Sigmoid colon (tissue), 7 donors: Measurements from ENCODE around the gene MTA1. TPM values are rescaled to one million over a fixed set of nuclear protein-coding genes. Genes with fewer than 3 reads are reported as not detected.

Experiments used
- DNase-seq: peaks from one replicate; pipeline ENCODE4 v3.0.0-alpha.2; 2019
- H3K27ac ChIP-seq, 4 donors: fragments of 200-600 bp; sonication (generic); one replicate each; pipeline ENCODE4 v1.5.1; 2016 to 2019; ENCODE audit warnings: mild to moderate bottlenecking in 1 of 4
- H3K27me3 ChIP-seq, 3 donors: fragments of 200-600 bp; sonication (generic); one replicate each; pipeline ENCODE4 v1.5.1; 2019; ENCODE audit warnings: mild to moderate bottlenecking in 1 of 3
- H3K36me3 ChIP-seq, 4 donors: fragments of 200-600 bp; sonication (generic); one replicate each; pipeline ENCODE4 v1.5.1; 2016 to 2019
- H3K4me1 ChIP-seq, 4 donors: fragments of 200-600 bp; sonication (generic); one replicate each; pipeline ENCODE4 v1.5.1; 2017 to 2019
- H3K4me3 ChIP-seq, 4 donors: fragments of 200-600 bp; sonication (generic); one replicate each; pipeline ENCODE4 v1.5.1; 2017 to 2019; ENCODE audit warnings: mild to moderate bottlenecking in 2 of 4, moderate library complexity in 1 of 4
- H3K9me3 ChIP-seq, 4 donors: fragments of 200-600 bp in 3 of 4; sonication (generic) in 3 of 4; one replicate each; pipeline versions ENCODE4 v1.5.1 to v1.6.1; 2013 to 2019
- EP300 ChIP-seq, 4 donors: sonication (generic); formaldehyde crosslinking; IDR thresholded peaks; one replicate each; pipeline ENCODE4 v1.6.1; 2017; ENCODE audit warnings: antibody characterized with exemption in 4 of 4
- POLR2A ChIP-seq, 2 donors: fragments of 450-650 bp; IDR thresholded peaks; one replicate each; pipeline ENCODE4 v1.6.1; 2016; ENCODE audit warnings: antibody characterized with exemption in 2 of 2, mild to moderate bottlenecking in 2 of 2, moderate library complexity in 2 of 2
- POLR2AphosphoS5 ChIP-seq, 4 donors: sonication (generic); formaldehyde crosslinking; IDR thresholded peaks; one replicate each; pipeline ENCODE4 v1.6.1; 2017; ENCODE audit warnings: antibody characterized with exemption in 4 of 4
- WGBS, 2 donors: extraction: QIAGEN DNeasy Blood & Tissue Kit; methylation state at CpG; one replicate each; pipeline ENCODE4 v1.1.7; 2013; 5-methylcytosine and 5-hydroxymethylcytosine counted together
- intact Hi-C: fragments of 100-400 bp; cut with DNase I; formaldehyde crosslinking; loops from one replicate; pipeline ENCODE4 v1.15.1; 2023
- polyA plus RNA-seq, 3 donors: library from polyadenylated mRNA; stranded (reverse); fragments of 200-250 nt; gene quantifications; one replicate each; pipeline ENCODE4 v1.2.3, GENCODE V29; 2013
- total RNA-seq, 4 donors: library from RNA; depleted of rRNA; stranded (reverse); fragments of >200 nt; gene quantifications; one replicate each; pipeline ENCODE4 v1.1.0, GENCODE V29; 2016
- TF ChIP-seq, protein P1 (sequence below), 4 experiments: fragments of 450-650 bp in 3 of 4; fragments of 200-600 bp in 1 of 4; IDR thresholded peaks; one replicate each; pipeline ENCODE4 v1.5.1; 2016 to 2019; ENCODE audit warnings: antibody characterized with exemption in 4 of 4, mild to moderate bottlenecking in 3 of 4, moderate library complexity in 2 of 4
- donor health status: healthy with polysubstance abuse.
- donor health status: Bipolar disorder and iron deficiency.
- donor health status: healthy.

The MTA1 gene
- total and polyA plus RNA-seq, 7 donors = 14.3 to 92.8 (median 44.7) TPM

DNA sequence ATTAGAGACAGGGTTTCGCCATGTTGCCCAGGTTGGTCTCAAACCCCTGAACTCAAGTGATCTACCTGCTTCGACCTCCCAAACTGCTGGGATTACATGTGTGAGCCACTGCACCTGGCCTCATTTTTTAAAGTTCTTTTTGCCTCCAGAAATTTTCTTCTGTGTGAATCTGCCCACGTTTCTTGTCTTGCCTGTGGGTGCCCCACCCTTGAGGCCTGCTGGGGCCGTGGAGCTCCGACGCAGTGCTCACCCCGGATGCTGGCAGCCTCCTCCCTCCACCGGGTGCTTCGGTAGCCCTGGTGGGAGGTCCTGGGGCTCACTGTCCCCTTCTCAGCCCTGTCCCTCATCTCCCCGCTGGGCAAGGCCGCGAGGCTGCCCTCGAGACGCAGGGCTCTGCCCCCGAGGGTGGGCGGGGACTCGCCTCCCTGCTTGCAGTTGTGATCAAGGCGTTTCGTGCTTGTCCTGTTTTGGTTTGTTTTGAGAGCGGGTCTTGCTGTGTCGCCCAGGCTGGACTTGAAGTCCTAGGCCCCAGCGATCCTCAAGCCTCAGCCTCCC is 35.5 kb downstream of the MTA1 start:
- no peaks in the 10 kb centered on the region for H3K27me3 ChIP-seq
- no peak overlapping the region for H3K4me3 ChIP-seq
- no peak for DNase-seq
- H3K36me3 ChIP-seq = peaks cover 24 to 75% (median 45%) of the 10 kb centered on the region in 4 donors
- TF ChIP-seq POLR2AphosphoS5 (IDR thresholded peaks at IDR 0.05) (no peak), EP300 (IDR thresholded peaks at IDR 0.05) (no peak), POLR2A (IDR thresholded peaks at IDR 0.05) (no peak)
- TF ChIP-seq, protein P1, sequence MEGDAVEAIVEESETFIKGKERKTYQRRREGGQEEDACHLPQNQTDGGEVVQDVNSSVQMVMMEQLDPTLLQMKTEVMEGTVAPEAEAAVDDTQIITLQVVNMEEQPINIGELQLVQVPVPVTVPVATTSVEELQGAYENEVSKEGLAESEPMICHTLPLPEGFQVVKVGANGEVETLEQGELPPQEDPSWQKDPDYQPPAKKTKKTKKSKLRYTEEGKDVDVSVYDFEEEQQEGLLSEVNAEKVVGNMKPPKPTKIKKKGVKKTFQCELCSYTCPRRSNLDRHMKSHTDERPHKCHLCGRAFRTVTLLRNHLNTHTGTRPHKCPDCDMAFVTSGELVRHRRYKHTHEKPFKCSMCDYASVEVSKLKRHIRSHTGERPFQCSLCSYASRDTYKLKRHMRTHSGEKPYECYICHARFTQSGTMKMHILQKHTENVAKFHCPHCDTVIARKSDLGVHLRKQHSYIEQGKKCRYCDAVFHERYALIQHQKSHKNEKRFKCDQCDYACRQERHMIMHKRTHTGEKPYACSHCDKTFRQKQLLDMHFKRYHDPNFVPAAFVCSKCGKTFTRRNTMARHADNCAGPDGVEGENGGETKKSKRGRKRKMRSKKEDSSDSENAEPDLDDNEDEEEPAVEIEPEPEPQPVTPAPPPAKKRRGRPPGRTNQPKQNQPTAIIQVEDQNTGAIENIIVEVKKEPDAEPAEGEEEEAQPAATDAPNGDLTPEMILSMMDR (IDR thresholded peaks at IDR 0.05) = no peak
- WGBS, 2 donors = 93 to 94% methylated on average over 22 of the region's 22 CpGs
- H3K27ac ChIP-seq = no peak overlapping the region
- intact Hi-C loops = no loop called here
- no peaks in the 10 kb centered on the region for H3K4me1 ChIP-seq
- no peaks in the 10 kb centered on the region for H3K9me3 ChIP-seq

DNA sequence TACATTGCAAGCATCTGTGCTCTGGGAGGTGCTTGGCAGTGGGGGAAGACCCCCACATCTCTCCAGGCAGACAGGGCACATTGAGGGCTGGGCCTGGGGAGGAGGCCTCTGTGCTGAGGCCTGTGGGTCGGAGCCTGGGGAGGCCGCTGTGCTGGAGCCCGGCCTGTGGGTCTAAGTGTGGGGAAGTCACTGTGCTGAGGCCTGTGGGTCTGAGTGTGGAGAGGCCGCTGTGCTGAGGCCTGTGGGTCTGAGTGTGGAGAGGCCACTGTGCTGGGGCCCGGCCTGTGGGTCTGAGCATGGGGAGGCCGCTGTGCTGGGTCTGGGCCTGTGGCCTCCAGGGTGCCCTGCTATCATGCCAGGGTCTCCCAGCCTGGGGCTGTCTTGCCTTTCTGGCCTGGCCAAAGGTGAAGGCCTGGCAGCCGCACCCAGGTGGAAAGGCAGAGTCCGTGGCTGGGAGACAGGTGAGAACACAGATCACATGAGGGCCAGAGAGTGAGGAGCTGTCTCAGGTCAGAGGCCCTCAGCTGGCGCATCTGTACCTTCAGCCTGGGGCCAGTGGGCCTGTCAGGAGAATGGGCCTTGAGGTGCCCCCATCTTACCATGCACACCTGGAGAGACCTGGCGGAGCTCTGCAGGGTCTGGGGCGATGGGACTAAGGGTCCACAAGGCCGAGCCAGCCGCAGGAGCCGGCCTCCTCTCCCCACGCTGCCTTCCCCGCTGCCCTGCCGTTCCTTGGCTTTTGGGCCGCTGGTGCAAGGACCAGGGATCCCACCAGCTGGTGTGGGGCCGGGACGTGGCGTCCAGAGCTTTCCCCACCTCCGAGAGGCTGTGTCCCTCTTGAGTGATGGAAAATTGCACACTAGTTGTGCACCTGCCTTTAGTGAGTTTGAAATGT is 36.4 kb downstream of the MTA1 start:
- H3K4me1 ChIP-seq = no peaks in the 10 kb centered on the region
- no peak overlapping the region for H3K27ac ChIP-seq
- H3K4me3 ChIP-seq = no peak overlapping the region
- intact Hi-C loops = no loop called here
- no peak for DNase-seq
- H3K27me3 ChIP-seq = no peaks in the 10 kb centered on the region
- peaks cover 24 to 75% (median 46%) of the 10 kb centered on the region in 4 donors for H3K36me3 ChIP-seq
- 91 to 92% methylated on average over 22 of the region's 22 CpGs for WGBS, 2 donors
- TF ChIP-seq POLR2AphosphoS5 (IDR thresholded peaks at IDR 0.05) = no peak
- TF ChIP-seq, protein P1 (IDR thresholded peaks at IDR 0.05) = no peak
- TF ChIP-seq EP300 (IDR thresholded peaks at IDR 0.05) = no peak
- TF ChIP-seq POLR2A (IDR thresholded peaks at IDR 0.05) = no peak
- H3K9me3 ChIP-seq = no peaks in the 10 kb centered on the region

DNA sequence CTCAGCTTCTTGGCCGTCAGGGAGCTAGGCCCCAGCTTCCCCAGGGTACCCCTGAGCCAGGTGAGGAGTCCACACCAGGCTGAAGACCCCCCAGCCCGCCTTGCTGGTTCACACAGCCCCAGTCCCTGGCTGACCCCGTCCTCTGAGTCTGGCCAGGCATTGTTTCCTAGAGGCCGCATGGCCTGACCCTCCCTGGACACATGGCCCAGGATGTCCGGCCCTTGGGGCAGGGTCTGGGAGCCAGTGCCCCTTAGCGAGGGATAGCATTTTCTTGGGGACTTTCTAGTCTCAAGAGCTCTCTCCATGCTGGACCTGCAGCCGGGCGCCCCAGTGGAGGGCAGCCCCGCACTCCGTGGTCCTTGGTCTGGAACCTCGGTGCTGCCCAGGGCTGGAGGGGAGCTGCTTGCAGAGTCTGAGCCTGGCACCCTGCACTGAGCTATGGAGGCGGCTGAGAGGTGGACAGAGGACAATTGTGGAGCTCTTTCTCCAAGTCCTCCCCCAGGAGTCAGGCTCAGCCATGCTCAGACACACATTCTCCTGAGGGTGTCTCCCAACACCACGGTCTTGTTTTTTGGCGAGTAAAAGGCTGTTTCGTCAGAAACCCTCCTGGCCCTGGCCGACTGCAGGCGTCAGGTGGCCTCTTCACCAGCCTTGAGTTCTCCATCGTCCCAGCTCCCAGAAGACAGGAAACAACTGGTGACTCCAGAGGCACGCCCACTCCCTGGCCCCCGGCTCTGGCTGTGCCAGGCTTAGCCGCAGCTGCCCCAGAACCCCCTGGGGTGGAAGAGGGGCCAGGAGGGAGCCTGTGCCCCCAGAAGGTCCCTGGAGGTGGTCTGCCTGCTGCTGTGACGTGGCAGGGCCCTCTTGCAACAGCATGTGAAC is 37.4 kb downstream of the MTA1 start:
- H3K36me3 ChIP-seq = peaks cover 28 to 77% (median 50%) of the 10 kb centered on the region in 4 donors
- WGBS, 2 donors = 92 to 93% methylated on average over 22 of the region's 22 CpGs

DNA sequence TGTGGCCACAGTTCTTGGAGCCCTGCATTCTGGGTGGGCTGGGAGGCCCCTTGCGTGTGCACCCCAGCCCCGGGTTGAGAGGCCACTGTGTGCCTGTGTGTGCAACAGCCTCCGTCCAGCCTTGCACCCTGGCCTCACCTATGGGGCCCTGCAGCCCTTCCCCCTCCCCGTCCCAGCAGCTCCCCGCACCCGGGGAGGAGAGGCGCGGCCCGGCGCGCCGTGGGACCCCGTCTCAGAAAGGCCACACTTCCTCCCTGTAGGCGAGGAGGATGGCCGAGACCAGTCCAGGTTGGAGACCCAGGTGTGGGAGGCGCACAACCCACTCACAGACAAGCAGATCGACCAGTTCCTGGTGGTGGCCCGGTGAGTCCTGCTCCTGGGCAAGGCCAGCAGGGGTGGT is 38.4 kb downstream of the MTA1 start:
- 90% methylated on average over 18 of the region's 18 CpGs for WGBS, 2 donors
- Histone ChIP-seq H3K9me3 (no peaks in the 10 kb centered on the region), H3K27ac (no peak overlapping the region), H3K4me1 (no peaks in the 10 kb centered on the region), H3K36me3 (peaks cover 24 to 77% (median 50%) of the 10 kb centered on the region in 4 donors), H3K4me3 (no peak overlapping the region), H3K27me3 (no peaks in the 10 kb centered on the region)
- no peak for TF ChIP-seq EP300 (IDR thresholded peaks at IDR 0.05)
- no peak for TF ChIP-seq POLR2AphosphoS5 (IDR thresholded peaks at IDR 0.05)
- intact Hi-C loops = no loop called here
- DNase-seq = no peak

More for the DNA sequence above, 37.4 kb downstream of the MTA1 start:
- Histone ChIP-seq H3K27me3 (no peaks in the 10 kb centered on the region), H3K9me3 (no peaks in the 10 kb centered on the region), H3K27ac (no peak overlapping the region), H3K4me1 (no peaks in the 10 kb centered on the region), H3K4me3 (no peak overlapping the region)
- intact Hi-C loops = no loop called here
- DNase-seq = no peak
- TF ChIP-seq EP300 (IDR thresholded peaks at IDR 0.05) = no peak
- TF ChIP-seq POLR2AphosphoS5 (IDR thresholded peaks at IDR 0.05) = no peak
- TF ChIP-seq, protein P1 (IDR thresholded peaks at IDR 0.05) = no peak
- no peak for TF ChIP-seq POLR2A (IDR thresholded peaks at IDR 0.05)
